HG02973 (cell line): Measurements from ENCODE around the gene C1S.
"Not testable (repeated sequence)": the region's sequence is repeated elsewhere in the genome, so short reads cannot be mapped to it uniquely, and the experiment has no call there.

ENCODE experiments used
- ATAC-seq: cut with Tn5 transposase; IDR thresholded peaks from one replicate; pipeline ENCODE4 v1.9.1; 2021; ENCODE audit warnings: moderate library complexity; ENCODE audit not compliant: unreplicated experiment

C1S gene

DNA sequence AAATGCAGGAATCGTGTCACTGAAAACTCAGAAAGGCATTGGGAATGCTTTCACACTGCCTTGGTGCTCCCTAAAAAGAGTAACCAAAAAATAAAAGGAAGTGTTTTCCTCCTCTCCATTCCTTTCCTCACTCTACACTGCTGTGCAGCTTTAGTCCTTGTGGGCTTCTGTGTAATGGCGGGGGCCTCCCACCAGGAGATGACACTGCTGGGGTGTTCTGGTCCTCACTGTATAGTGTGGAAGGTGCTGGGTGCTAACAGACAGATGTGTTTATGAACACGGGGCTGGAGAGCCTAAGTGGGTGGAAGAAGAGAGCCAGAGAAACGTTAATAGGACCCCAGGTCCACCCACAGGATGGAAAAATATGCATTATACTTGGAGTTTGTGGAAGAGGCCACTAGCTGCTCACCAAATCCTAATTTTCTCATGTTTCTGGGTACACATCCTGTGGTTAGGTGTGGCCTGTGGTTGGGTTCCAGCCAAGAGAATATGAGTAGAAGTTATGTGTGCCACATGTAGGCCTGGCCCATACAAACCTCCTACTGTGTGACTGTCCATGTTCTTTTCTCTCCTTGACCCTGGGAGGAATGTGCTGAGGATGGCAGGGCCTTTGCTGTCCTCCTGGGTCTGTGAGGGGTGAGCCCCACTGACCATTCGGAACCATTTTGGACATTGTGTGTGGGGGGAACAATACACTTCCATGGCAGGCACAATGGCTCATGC is 14.0 kb upstream of the C1S start:
- ATAC-seq = no peak

DNA sequence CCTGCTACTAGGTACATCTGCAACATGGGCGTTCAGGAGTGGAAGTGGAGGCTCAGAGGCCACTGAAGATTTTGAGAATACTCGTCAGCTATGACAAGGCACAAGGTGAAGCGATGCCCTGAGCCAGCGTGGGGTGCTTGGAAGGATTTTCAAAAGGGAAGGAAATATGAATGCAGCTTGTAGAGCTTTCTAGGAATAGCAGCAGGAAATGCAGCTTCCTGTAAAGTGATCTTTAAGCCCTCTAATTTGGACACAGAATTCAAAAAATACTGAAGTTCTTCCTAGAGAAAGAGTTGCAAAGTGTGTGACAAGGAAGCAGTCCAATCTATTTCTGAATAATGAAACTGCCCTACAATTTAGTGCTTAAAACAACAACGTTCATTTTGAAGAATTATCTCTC is 13.2 kb upstream of the C1S start:
- ATAC-seq = no peak

DNA sequence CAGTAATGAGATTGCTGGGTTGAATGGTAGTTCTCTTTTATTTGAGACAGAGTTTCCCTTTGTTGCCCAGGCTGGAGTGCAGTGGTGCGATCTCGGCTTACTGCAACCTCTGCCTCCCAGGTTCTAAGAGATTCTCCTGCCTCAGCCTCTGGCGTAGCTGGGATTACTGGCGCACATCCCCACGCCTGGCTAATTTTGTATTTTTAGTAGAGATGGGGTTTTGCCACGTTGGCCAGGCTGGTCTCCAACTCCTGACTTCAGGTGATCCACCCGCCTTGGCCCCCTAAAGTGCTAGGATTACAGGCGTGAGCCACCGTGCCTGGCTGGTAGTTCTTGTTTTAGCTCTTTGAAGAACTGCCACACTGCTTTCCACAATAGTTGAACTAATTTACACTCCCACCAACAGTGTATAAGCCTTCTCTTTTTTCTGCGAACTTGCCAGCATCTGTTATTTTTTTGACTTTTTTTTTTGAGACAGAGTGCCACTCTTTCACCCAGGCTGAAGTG is 11.0 kb upstream of the C1S start:
- not testable (repeated sequence) for ATAC-seq

DNA sequence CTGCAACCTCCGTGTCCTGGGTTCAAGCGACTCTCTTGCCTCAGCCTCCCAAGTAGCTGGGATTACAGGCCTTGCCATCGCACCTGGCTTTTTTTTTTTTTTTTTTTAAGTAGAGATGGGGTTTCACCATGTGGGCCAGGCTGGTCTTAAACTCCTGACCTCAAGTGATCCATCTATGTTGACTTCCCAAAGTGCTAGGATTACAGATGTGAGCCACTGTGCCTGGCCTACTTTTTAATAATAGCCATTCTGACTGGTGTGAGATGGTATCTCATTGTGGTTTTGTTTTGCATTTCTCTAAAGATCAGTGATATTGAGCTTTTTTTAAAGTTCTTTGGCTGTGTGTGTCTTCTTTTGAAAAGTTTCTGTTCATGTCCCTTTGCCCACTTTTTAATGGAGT is 10.5 kb upstream of the C1S start:
- ATAC-seq = not testable (repeated sequence)

DNA sequence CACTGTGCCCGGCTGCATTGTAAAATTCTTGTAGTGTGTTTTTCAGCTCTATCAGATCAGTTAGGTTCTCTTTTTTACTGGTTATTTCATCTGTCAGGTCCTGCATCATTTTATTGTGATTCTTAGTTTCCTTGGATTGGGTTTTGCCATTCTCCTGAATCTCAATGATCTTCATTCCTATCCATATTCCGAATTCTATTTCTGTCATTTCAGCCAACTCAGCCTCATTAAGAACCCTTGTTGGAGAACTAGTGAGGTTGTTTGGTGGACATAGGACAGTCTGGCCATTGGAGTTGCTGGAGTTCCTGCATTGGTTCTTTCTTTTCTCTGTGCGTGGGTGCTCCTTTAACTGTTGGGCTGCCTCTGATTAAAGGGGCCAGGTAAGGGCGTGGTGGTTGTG is 5.6 kb upstream of the C1S start:
- no peak for ATAC-seq

DNA sequence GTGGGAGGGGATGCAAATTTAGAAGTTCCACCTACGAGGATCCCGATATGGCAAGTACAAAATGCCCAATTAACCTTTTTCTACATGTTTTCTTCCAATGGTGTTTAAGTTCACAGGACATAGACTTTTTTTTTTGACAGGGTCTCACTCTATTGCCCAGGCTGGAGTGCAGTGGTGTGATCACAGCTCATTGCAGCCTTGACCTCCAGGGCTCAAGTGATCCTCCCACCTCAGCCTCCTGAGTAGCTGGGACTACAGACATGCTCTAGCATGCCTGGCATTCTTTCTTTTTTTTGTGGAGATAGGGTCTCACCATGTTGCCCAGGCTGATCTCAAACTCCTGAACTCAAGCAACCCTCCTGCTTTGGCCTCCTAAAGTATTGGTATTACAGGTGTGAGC is 4.8 kb upstream of the C1S start:
- ATAC-seq = not testable (repeated sequence)

DNA sequence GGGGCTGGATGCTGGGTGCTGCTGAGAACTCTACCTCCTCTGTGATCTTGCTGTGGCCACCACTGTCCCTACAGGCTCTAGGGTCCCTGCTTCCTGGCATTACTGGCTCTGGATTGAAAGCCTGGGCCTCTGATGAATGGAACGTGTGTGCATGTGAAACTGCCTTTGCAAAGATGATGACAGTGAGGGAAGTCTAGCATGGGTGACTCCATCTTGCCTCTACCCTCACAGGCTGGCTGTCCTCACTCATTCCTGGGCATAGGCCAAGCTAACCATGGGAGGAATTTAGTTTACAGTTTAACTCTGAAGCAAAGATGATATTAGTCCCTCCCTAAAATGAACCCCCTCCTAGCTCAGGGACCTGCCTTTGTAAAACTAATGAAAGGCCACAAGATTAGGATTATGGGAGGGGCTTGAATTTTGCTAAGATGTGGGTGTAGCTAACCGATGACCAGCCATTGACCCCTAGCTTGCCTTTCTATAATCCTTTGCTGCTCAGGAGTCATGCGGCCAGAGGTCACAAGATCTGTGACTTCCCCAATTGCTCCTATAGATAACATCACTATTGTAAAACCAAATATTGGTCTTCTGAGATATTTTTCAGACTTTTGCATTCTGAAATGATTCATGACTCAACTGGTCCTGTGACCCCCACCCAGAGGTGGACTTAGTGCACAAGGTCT is 2.2 kb upstream of the C1S start:
- ATAC-seq = no peak

DNA sequence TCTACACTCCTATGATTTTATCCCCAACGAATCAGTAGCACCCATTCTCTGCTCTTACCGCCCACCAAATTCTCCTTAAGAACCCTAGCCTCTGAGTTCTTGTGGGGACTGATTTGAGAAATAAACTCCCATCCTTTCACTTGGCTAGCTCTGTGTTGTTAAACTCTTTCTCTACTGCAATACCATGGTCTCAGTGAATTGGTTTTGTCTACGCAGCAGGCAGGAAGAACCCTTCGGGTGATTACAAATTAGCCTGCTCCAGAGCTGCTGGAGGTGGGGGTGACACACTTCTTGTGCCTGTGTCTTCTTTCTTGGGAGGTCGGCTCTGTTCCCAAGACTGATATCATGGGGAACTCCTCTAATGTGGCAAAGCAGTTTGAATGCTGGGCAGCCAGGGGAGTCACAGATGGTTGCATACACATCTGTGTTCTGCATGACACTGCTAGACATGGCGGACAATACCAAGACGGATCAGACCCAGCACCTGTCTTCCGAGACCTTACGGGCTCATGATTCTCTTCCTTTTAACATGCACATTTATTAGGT is 1.6 kb upstream of the C1S start:
- ATAC-seq = no peak

DNA sequence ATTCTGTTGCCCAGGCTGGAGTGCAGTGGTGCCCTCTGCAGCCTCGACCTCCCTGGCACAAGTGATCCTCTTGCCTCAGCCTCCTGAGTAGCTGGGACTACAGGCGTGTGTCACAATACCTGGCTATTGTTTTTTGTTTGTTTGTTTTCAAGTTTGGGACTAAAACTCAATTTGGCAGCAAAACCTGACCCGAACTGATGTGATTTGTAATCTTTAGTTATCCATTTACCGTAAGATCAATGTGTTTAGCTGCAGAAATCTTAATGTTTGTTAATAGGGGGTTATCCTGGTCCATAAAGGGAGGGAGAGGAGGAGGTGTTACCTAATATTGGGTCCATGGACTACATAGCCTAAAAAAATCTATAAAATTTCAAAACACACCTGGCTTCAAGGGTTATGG is 738 bp upstream of the C1S start:
- no peak for ATAC-seq

DNA sequence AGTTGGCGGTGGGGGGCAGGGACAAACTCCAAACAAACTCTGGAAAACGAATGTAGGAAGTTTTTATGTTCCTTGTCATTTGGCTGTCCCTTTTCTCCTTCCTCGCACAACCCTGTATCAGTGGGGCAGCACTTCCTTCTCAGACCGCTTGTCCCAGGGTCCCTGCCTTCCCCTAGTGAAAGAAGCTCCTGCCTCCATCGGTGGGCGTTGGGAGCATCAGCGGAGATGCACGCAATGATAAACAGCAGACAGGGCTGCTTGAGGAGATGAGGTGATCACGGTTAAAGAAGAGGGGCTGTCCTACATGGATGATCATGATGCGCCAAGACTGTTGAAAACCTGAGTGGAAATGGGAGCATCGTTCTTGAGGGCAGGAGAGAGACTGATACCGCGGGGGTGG is 620 bp downstream of the C1S start:
- no peak for ATAC-seq

DNA sequence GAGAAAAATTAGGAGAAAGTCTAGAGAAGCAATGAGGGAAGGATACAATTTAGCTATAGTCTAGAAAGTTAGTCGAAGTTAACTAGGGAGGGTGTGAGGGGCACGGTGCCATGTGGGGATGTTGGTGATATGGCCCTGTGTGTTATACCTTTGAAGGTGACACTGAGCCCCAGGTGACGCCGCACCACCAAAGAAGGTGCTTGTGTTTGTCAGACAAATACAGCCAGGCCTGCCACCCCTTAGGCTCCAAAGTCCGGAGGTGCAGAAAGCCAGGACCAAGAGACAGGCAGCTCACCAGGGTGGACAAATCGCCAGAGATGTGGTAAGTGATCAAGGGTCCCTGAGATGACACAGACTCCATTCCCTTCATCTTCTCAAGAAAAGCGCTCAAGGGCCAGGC is 1.1 kb downstream of the C1S start:
- no peak for ATAC-seq

DNA sequence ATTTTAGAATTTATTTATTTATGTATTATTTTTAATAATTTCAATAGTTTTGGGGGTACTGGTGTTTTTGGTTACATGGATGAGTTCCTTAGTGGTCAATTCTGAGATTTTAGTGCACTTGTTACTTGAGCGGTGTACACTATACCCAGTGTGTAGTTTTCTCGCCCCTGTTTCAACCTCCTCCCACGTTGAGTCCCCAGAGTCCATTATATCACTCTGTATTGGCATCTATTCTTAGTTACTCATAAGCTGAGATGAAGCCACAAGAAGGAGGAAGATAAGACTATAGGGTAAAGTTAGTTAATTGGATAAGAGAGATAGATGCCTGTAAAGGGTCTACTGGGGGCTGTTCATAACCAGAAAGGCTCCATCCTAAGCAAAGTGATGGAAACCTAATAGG is 4.0 kb downstream of the C1S start:
- no peak for ATAC-seq

DNA sequence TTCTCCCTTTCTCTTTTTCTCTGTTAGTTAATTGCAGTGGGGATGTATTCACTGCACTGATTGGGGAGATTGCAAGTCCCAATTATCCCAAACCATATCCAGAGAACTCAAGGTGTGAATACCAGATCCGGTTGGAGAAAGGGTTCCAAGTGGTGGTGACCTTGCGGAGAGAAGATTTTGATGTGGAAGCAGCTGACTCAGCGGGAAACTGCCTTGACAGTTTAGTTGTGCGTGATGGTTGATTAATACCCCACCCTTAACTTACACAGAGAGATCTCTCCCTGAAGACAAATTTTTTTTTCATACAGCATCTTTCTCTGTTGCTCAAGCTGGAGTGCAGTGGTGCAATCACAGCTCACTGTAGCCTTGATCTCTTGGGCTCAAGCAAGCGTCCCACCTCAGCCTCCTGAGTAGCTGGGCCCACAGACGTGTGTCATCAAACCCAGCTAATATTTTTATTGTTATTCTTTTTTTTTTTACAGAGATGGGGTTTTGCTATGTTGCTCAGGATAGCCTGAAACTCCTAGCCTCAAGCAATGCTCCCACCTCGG is 4.6 kb downstream of the C1S start:
- no peak for ATAC-seq

DNA sequence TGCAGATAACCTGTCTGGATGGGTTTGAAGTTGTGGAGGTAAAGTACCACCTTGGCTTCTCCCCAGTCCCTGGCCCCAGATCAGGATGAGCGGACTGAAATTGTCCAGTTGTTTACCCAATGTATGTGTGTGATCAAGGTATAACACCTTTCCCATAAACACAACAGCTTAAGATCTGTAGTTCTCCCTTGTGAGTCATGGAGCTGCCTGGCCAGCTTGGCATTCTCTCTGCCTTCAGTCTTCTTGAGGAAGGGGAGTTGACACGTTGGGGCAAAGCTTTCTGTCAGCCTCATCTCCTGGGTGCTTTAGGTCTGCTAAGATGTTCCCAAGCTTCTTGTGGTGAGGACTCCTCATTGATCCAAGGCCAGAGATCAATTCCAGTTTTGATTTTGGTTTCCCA is 6.1 kb downstream of the C1S start:
- no peak for ATAC-seq

DNA sequence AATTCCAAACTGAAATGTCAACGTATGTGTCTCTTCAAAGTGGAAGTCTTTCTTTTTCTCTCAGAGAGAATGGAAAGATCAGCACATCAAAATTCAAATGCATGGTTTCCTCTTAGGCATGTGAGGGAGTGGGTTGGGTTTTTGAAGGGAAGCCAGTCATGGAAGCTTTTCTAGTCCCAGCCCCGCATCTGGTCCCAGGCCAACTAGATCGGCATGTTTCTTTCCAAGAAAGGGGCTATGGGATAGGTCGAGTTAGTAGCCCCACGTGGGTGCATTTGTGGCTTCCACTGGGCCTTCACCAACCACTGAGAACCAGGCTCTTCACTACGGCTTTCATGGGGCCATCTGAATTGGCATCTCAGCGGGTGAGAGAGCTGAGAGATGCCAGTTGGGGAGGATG is 6.6 kb downstream of the C1S start:
- ATAC-seq = no peak

DNA sequence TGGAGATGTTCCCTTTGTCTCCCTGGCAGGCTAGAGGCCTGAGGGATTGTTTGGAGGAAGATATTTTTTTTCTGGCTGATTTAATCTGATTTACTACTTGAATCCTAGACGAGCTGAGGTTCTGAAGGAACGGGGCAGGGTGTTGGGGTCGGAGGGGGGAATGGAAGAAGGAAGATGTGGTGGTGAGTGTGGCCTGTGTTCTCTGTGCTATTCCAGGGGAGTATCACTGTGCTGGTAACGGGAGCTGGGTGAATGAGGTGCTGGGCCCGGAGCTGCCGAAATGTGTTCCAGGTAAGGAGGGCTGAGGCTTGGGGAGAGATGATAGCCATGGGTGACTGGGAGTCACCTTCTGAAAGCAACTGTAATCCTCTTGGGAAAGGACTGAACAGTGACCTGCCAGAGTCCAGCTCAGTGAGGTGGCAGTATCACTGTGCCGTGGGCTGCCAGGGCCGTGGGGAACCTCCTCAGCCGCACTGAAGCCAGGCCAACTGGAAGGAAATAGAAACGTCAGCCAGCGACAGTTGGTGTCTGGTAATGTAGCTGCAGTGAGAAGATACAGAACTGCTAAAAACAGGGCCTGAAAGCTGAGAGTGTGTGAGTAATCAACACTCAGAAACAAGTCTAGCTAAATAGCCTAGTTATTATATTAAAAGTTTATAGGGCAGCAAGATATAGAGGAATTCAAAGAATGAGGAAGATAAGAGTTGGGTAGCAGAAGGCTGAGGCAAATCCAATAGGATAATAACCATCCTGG is 7.9 kb downstream of the C1S start:
- no peak for ATAC-seq

DNA sequence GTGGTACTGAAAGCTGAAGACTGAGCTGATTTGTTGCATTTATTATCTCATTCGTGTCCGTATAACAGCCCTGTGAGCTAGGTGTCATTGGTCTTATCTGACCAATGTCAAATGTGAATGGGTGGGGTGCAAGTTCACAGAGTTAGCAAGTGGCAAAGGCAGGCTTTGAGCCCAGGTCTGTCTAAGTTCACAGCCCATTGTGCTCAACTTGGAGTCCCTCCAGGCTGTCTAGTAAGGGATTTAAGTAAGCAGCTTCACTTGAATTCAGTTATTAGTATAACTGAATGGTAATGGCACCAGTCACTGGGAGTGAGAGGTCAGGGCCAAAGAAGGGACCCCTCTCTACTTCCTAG is 8.5 kb downstream of the C1S start:
- ATAC-seq = no peak

DNA sequence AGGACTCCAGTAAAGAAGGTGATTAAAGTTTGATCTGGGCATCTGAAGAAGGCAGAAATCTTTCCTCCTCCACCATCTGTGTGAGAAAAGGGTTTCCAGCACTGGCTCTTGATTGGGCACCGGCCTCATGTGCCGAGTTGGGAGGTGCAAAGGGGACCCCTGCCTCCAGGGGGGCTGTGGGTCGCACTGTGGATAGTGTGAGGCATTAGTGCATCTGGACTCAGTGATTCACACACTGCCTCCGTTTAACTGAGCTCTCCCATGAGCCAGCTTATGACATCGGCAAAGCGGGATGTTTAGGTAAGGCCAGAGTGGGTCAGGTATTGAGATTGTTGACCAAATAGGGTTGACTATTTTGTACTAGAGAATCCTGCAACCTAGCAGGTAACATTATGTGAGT is 8.9 kb downstream of the C1S start:
- ATAC-seq = no peak

DNA sequence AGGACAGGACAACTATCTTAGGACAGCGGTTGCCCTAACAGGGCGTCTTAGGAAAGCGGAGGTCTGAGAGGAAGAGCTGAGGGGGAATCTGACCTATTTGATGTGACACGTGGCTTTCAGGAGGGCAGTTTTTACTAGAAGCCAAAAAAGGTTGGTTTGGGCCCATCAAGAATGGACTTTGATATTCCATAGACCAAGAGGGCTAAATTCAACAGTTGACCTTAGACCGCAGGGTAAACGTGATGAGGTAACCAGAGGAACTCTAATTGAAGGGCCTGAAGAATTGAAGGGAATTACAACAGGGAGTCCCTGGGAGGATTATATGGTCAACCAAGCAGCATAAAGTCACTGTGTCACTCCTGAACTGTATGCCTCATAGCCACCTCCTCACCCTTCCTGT is 11.5 kb downstream of the C1S start:
- ATAC-seq = no peak

DNA sequence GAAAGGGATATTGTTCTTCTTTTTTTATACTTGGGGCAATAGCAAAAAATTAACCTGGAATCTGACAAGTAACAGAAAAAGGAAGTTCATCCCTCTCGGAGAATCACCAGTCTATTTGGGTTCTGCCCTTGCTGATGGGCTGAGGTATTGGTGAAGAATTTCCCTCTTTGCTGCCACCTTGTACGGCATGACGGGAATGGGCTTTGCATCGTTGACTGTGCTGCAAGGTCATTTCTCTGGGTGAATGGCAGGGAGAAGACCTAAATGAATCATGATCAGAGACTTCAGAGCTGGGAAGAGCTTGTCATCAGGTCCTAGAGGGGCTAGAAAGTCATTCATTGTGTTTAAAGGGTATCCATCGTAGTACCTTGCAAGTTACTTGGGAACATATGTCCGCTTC is 12.0 kb downstream of the C1S start:
- no peak for ATAC-seq

DNA sequence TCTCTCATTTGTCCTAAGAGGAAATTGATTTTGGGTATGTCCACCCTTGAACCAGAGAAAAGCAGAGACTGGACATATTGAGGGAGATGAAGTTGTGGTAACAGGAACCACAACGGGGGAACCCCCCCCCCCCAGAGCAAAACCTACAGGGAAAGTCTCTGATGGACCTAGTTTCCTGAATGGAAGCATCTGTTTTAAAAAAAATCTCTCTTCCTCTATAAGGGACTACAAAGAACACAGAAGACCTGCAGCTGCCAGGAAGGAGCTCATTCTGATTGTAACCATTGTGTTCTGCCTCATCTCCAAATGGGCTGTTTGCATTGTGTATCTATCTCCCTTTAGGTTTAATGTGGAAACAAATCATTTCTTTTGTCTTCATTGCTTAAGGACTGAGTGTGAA is 13.4 kb downstream of the C1S start:
- no peak for ATAC-seq

DNA sequence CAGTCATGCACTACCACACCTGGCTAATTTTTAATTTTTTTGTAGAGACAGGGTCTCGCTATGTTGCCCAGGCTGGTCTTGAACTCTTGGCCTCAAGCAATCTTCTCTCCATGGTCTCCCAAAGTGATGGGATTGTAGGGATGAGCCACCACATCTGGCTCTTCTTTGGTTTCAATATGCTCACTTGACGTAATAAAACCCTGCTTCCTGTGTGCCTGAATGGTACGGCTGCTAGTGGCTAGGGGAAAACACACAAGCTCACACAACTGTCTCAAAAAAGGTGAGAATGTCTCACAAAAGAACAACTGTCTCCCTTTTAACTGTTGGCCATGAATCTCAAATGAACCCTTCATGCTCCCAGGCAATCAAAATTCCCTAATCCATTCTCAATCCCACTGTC is 15.0 kb downstream of the C1S start:
- ATAC-seq = no peak
